ENCODE results near the gene KCNK13. TPM values are rescaled to one million over a fixed set of nuclear protein-coding genes. Genes with fewer than 3 reads are reported as not detected.

The KCNK13 gene
- total and polyA plus RNA-seq, 9 of the 15 experiments (the other 6 are each of a cell fraction or from before 2014, with no cell fraction given) = 0.03 to 0.05 TPM; not detected in 7

GRCh38 chr14:90039253-90040010 is 22.4 kb upstream of the KCNK13 start:
- Histone ChIP-seq H3K9me3 (replicated peaks; ENCODE audit: control insufficient read depth, insufficient read depth, low read depth, low read length) (no peaks in the 10 kb centered on the region), H3K9me1 (ENCODE audit: control insufficient read depth, insufficient read depth, low read length) (no peaks in the 10 kb centered on the region), H3K9ac (ENCODE audit: insufficient read depth in 1 of 2, low read depth in 2 of 2, low read length in 2 of 2) (no peak overlapping the region), H3K36me3 (ENCODE audit: control insufficient read depth, insufficient read depth, low read length) (peaks cover 22% of the 10 kb centered on the region), H3K4me3 (no peak overlapping the region), H3K4me2 (ENCODE audit: insufficient read depth, low read length) (no peak overlapping the region), H3K27me3 (ENCODE audit: control insufficient read depth in 2 of 2, insufficient read depth in 2 of 2, low read length in 2 of 2) (no peaks in the 10 kb centered on the region), H3K4me1 (replicated peaks in 1 of 2; ENCODE audit: control insufficient read depth in 2 of 2, insufficient read depth in 2 of 2, low read length in 2 of 2) (no peaks in the 10 kb centered on the region), H2AFZ (ENCODE audit: low read depth, low read length) (no peak overlapping the region), H3K27ac (ENCODE audit: extremely low read depth, low read depth, low read length) (no peak overlapping the region), H3K79me2 (ENCODE audit: control insufficient read depth, insufficient read depth, low read length) (no peaks in the 10 kb centered on the region), H4K20me1 (replicated peaks; ENCODE audit: control insufficient read depth, insufficient read depth, low read length) (no peaks in the 10 kb centered on the region)
- intact Hi-C loops (cut with micrococcal nuclease) (no loop called here), in situ Hi-C loops (cut with MboI) (no loop called here)
- no TSS peak for BruUV-seq (replicated peaks)
- ChIA-PET CTCF (ENCODE audit: low intra/inter-chr PET ratio) (no interaction called here), POLR2A (no interaction called here)
- FAIRE-seq (no peak), DNase-seq (ENCODE audit: extremely low read depth in 1 of 4, low spot score in 3 of 4) (no peak), ATAC-seq (no peak)
- 96% methylated on average over 11 of the region's 11 CpGs for WGBS (ENCODE audit: insufficient coverage, low coverage, missing lambda C conversion rate)
- no peak for TF ChIP-seq RBFOX2 (IDR thresholded peaks at IDR 0.05; ENCODE audit: low read depth, low read length)
- TF ChIP-seq HLTF (IDR thresholded peaks at IDR 0.05) = no peak
- TF ChIP-seq KDM1A (IDR thresholded peaks at IDR 0.05) = no peak
- no peak for TF ChIP-seq EHMT2 (IDR thresholded peaks at IDR 0.05)
- no peak for TF ChIP-seq TSC22D4 (tag; IDR thresholded peaks at IDR 0.05)
- no peak for TF ChIP-seq CTCF (IDR thresholded peaks at IDR 0.05 in 2 of 3, conservative IDR thresholded peaks at IDR 0.05 in 1 of 3; ENCODE audit: insufficient read depth in 2 of 3, low read depth in 1 of 3, low read length in 3 of 3)
- no peak for TF ChIP-seq REST (IDR thresholded peaks at IDR 0.05; ENCODE audit: borderline replicate concordance)
- TF ChIP-seq REST (CRISPR knock-in tag; IDR thresholded peaks at IDR 0.05; ENCODE audit: low read depth) = no peak
- no peak for TF ChIP-seq ZNF316 (IDR thresholded peaks at IDR 0.05)
- TF ChIP-seq MXI1 (IDR thresholded peaks at IDR 0.05; ENCODE audit: low read depth, low read length) = no peak
- TF ChIP-seq ZFP1 (CRISPR knock-in tag; IDR thresholded peaks at IDR 0.05) = no peak
- TF ChIP-seq TRIM28 (IDR thresholded peaks at IDR 0.05) = no peak
- TF ChIP-seq ATF4 (CRISPR knock-in tag; IDR thresholded peaks at IDR 0.05) = no peak
- no peak for TF ChIP-seq ZC3H11A (IDR thresholded peaks at IDR 0.05; ENCODE audit: low read depth, low read length)
